Uterus (tissue), 2 donors: ENCODE results near the gene LMO3.

Source experiments
- CTCF ChIP-seq, 4 experiments: fragments of 200-600 bp in 2 of 4; fragments of 450-650 bp in 2 of 4; sonication (generic) in 2 of 4; IDR thresholded peaks; one replicate each; pipeline ENCODE4 v1.5.1; 2016 to 2019; ENCODE audit warnings: antibody characterized with exemption in 4 of 4, mild to moderate bottlenecking in 2 of 4, moderate library complexity in 1 of 4
- POLR2A ChIP-seq, 2 donors: fragments of 450-650 bp; IDR thresholded peaks; one replicate each; pipeline ENCODE4 v1.6.1; 2016; ENCODE audit warnings: antibody characterized with exemption in 2 of 2, mild to moderate bottlenecking in 1 of 2, moderate library complexity in 1 of 2

GRCh38 chr12:16581416-16581815 lies 24.5 kb downstream of the LMO3 start:
- TF ChIP-seq CTCF (IDR thresholded peaks at IDR 0.05), result no peak
- no peak for TF ChIP-seq POLR2A (IDR thresholded peaks at IDR 0.05)
